Measurements from ENCODE around the gene GPBAR1. TPM values are rescaled to one million over a fixed set of nuclear protein-coding genes. Genes with fewer than 3 reads are reported as not detected.
A peak's percentile ranks its signal among the peaks of the same experiment; 100 is the strongest.

The GPBAR1 gene
- total and polyA plus RNA-seq, 3 experiments from 2014 or later: 0.51 to 0.72 TPM; not detected in 1

GRCh38 chr2:218229851-218230250, 31.0 kb upstream of the GPBAR1 start:
- H3K9me3 Mint-ChIP-seq: no peaks in the 10 kb centered on the region
- POLR2A ChIA-PET: interaction anchor here (0.6 to 2.5 kb wide), 7 partner anchors 9 to 976 kb away, joined by 3 to 10 read pairs (median 3); partner anchors contain the start of genes AAMP, ARPC2 and ZFAND2B
- H3K36me3 ChIP-seq (ENCODE audit: insufficient read depth, low read length): peaks cover 52% of the 10 kb centered on the region

DNA sequence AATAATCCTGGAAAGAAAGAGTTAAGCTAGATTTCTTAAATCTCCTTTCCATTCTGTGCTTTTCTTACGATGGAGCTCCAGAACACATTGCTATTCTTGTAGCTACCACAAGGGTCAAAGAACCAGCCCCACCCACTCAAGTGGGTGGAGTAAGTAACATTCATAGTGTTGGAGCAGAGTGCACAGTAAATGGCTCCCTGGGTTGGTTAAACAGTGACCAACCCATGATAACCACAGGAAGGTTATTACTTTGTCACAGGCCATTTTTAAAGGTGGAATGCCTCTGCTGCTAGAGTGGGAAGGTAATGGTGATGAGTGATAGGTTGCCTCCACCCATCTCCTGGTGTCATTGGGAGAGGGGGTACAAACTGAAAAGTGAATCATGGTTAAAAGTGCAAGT, 29.9 kb upstream of the GPBAR1 start:
- Histone ChIP-seq H3K9me3 (ENCODE audit: low read length) (no peaks in the 10 kb centered on the region), H3K4me3 (ENCODE audit: low read length) (no peak overlapping the region), H3K36me3 (ENCODE audit: insufficient read depth, low read length) (peaks cover 59% of the 10 kb centered on the region), H3K4me1 (ENCODE audit: insufficient read depth, low read length) (peaks cover 49% of the 10 kb centered on the region), H3K27me3 (ENCODE audit: insufficient read depth, low read length, poor library complexity, severe bottlenecking) (no peaks in the 10 kb centered on the region), H3K27ac (ENCODE audit: low read depth, low read length) (peak overlapping the region; percentile 17)
- peak in 2 of 5 donors; percentile 12 to 38 for DNase-seq
- Mint-ChIP-seq H3K27ac (peak overlapping the region; percentile 82 to 96 (median 92)), H3K9me3 (no peaks in the 10 kb centered on the region), H3K36me3 (peaks cover 20 to 88% (median 33%) of the 10 kb centered on the region in 3 donors), H3K27me3 (no peaks in the 10 kb centered on the region), H3K4me1 (peaks cover 58 to 77% (median 74%) of the 10 kb centered on the region in 3 donors), H3K4me3 (peak overlapping the region; percentile 17 to 76 (median 61))
- CTCF ChIA-PET: interaction anchor here (0.7 to 2.5 kb wide), 6 partner anchors 10 to 39 kb away, joined by 3 to 9 read pairs (median 3); partner anchors contain the start of genes AAMP, ARPC2 and PNKD
- POLR2A ChIA-PET: interaction anchor here (1.0 to 2.5 kb wide), 2 partner anchors 10 to 16 kb away, joined by 3 to 7 read pairs; no protein-coding TSS in a partner anchor

More at GRCh38 chr2:218229851-218230250, 31.0 kb upstream of the GPBAR1 start:
- Mint-ChIP-seq H3K4me1 (peaks cover 69 to 87% (median 84%) of the 10 kb centered on the region in 3 donors), H3K36me3 (peaks cover 20 to 88% (median 32%) of the 10 kb centered on the region in 3 donors), H3K4me3 (peak overlapping the region in 5 of 7 donors; percentile 57 to 79 (median 67)), H3K27ac (peak overlapping the region; percentile 53 to 96 (median 90)), H3K27me3 (no peaks in the 10 kb centered on the region)
- Histone ChIP-seq H3K27ac (ENCODE audit: low read depth, low read length) (no peak overlapping the region), H3K27me3 (ENCODE audit: insufficient read depth, low read length, poor library complexity, severe bottlenecking) (no peaks in the 10 kb centered on the region), H3K4me1 (ENCODE audit: insufficient read depth, low read length) (peaks cover 57% of the 10 kb centered on the region), H3K9me3 (ENCODE audit: low read length) (no peaks in the 10 kb centered on the region), H3K4me3 (ENCODE audit: low read length) (peak overlapping the region; percentile 10)
- no peak for DNase-seq
- CTCF ChIA-PET: interaction anchor here (1.0 to 2.6 kb wide), 6 partner anchors 10 to 57 kb away, joined by 4 to 13 read pairs (median 8); partner anchors contain the start of genes AAMP, ARPC2 and PNKD

- Histone ChIP-seq H3K36me3 (ENCODE audit: insufficient read depth, low read length) (peaks cover 71% of the 10 kb centered on the region), H3K27me3 (ENCODE audit: insufficient read depth, low read length, poor library complexity, severe bottlenecking) (no peaks in the 10 kb centered on the region), H3K9me3 (ENCODE audit: low read length) (no peaks in the 10 kb centered on the region), H3K4me1 (ENCODE audit: insufficient read depth, low read length) (peaks cover 40% of the 10 kb centered on the region), H3K4me3 (ENCODE audit: low read length) (no peak overlapping the region), H3K27ac (ENCODE audit: low read depth, low read length) (no peak overlapping the region)
- DNase-seq: no peak
- Mint-ChIP-seq H3K4me3 (no peak overlapping the region), H3K27ac (peak overlapping the region in 6 of 8 donors; percentile 3 to 86 (median 72)), H3K9me3 (no peaks in the 10 kb centered on the region), H3K4me1 (peaks cover 42 to 63% (median 51%) of the 10 kb centered on the region in 3 donors), H3K27me3 (no peaks in the 10 kb centered on the region), H3K36me3 (peaks cover 20 to 89% (median 26%) of the 10 kb centered on the region in 3 donors)
- CTCF ChIA-PET: interaction anchor here (0.8 to 1.6 kb wide), 2 partner anchors 24 kb away, joined by 3 to 4 read pairs; no protein-coding TSS in a partner anchor
- POLR2A ChIA-PET: no interaction called here
These were observed 27.3 kb upstream of the GPBAR1 start for GRCh38 chr2:218233543-218233942.

DNA sequence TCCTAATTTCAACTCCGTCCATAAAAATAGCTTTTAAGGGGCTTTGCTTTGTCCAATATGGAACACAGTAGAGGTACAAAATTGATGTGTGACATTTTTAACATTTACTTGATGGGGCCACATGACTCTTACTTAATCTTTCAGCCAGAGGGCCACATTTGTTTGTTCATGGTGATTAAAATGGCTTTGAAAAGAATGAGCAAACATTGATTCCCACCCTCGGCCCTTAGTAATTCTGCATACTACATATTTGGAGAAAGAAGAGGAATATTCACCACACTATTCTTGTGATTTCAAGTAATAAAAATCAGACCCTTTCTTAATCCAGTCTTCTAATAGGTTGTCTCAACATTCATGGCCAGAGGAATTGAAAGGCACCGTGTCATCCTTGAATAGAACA, 26.3 kb upstream of the GPBAR1 start:
- Mint-ChIP-seq H3K4me1 (peaks cover 34 to 55% (median 43%) of the 10 kb centered on the region in 3 donors), H3K27me3 (no peaks in the 10 kb centered on the region), H3K36me3 (peaks cover 24 to 90% (median 26%) of the 10 kb centered on the region in 3 donors), H3K9me3 (no peaks in the 10 kb centered on the region), H3K27ac (peak overlapping the region in 6 of 8 donors; percentile 23 to 82 (median 60)), H3K4me3 (no peak overlapping the region)
- Histone ChIP-seq H3K4me3 (ENCODE audit: low read length) (no peak overlapping the region), H3K27ac (ENCODE audit: low read depth, low read length) (no peak overlapping the region), H3K9me3 (ENCODE audit: low read length) (no peaks in the 10 kb centered on the region), H3K36me3 (ENCODE audit: insufficient read depth, low read length) (peaks cover 75% of the 10 kb centered on the region), H3K27me3 (ENCODE audit: insufficient read depth, low read length, poor library complexity, severe bottlenecking) (no peaks in the 10 kb centered on the region), H3K4me1 (ENCODE audit: insufficient read depth, low read length) (peaks cover 30% of the 10 kb centered on the region)
- ChIA-PET CTCF (interaction anchor here (1.0 to 1.6 kb wide), 2 partner anchors 23 to 49 kb away, joined by 3 read pairs; no protein-coding TSS in a partner anchor), POLR2A (interaction anchor here (1.2 kb wide), 1 partner anchor 15 kb away, joined by 3 read pairs; no protein-coding TSS in a partner anchor)
- DNase-seq: no peak

DNA sequence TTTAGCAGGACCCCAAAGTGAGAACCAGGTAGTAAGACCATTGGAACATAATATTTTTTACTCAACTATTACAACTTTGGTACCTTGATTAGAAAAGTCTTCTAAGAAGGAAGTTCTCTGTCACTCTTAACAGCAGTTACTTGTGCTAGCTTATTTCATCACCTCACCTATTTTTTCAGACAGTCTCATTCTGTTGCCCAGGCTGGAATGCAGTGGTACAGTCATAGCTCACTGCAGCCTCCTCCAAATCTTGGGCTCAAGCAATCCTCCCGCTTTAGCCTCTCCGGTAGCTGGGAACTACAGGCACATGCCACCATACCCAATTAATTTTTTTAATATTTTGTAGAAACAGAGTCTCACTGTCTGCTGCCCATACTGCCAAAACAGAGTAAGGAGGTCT, 25.8 kb upstream of the GPBAR1 start:
- Mint-ChIP-seq H3K4me1 (peaks cover 29 to 50% (median 39%) of the 10 kb centered on the region in 3 donors), H3K36me3 (peaks cover 24 to 93% (median 26%) of the 10 kb centered on the region in 3 donors), H3K27me3 (no peaks in the 10 kb centered on the region), H3K9me3 (no peaks in the 10 kb centered on the region), H3K4me3 (no peak overlapping the region), H3K27ac (peak overlapping the region in 7 of 8 donors; percentile 29 to 84 (median 69))
- Histone ChIP-seq H3K27ac (ENCODE audit: low read depth, low read length) (no peak overlapping the region), H3K9me3 (ENCODE audit: low read length) (no peaks in the 10 kb centered on the region), H3K36me3 (ENCODE audit: insufficient read depth, low read length) (peaks cover 80% of the 10 kb centered on the region), H3K4me3 (ENCODE audit: low read length) (no peak overlapping the region), H3K27me3 (ENCODE audit: insufficient read depth, low read length, poor library complexity, severe bottlenecking) (no peaks in the 10 kb centered on the region), H3K4me1 (ENCODE audit: insufficient read depth, low read length) (peaks cover 25% of the 10 kb centered on the region)
- ChIA-PET CTCF (interaction anchor here (1.0 to 1.3 kb wide), 3 partner anchors 10 to 50 kb away, joined by 3 to 4 read pairs (median 3); no protein-coding TSS in a partner anchor), POLR2A (interaction anchor here (1.2 kb wide), 1 partner anchor 15 kb away, joined by 3 read pairs; no protein-coding TSS in a partner anchor)
- no peak for DNase-seq

- no peaks in the 10 kb centered on the region for H3K27me3 ChIP-seq (ENCODE audit: insufficient read depth, low read length, poor library complexity, severe bottlenecking)
- no peak overlapping the region for H3K4me3 ChIP-seq (ENCODE audit: low read length)
- H3K9me3 ChIP-seq (ENCODE audit: low read length): no peaks in the 10 kb centered on the region
- Mint-ChIP-seq H3K27me3 (no peaks in the 10 kb centered on the region), H3K9me3 (no peaks in the 10 kb centered on the region), H3K4me1 (peaks cover 16 to 46% (median 29%) of the 10 kb centered on the region in 3 donors), H3K27ac (peak overlapping the region in 1 of 8 donors; percentile 60), H3K4me3 (no peak overlapping the region), H3K36me3 (peaks cover 15 to 95% (median 22%) of the 10 kb centered on the region in 3 donors)
- H3K27ac ChIP-seq (ENCODE audit: low read depth, low read length): no peak overlapping the region
- no peak for DNase-seq
- peaks cover 15% of the 10 kb centered on the region for H3K4me1 ChIP-seq (ENCODE audit: insufficient read depth, low read length)
- H3K36me3 ChIP-seq (ENCODE audit: insufficient read depth, low read length): peaks cover 81% of the 10 kb centered on the region
- ChIA-PET CTCF (interaction anchor here (1.0 to 1.8 kb wide), 2 partner anchors 10 to 50 kb away, joined by 3 to 6 read pairs; no protein-coding TSS in a partner anchor), POLR2A (no interaction called here)
These were observed 24.0 kb upstream of the GPBAR1 start for GRCh38 chr2:218236829-218237228.

DNA sequence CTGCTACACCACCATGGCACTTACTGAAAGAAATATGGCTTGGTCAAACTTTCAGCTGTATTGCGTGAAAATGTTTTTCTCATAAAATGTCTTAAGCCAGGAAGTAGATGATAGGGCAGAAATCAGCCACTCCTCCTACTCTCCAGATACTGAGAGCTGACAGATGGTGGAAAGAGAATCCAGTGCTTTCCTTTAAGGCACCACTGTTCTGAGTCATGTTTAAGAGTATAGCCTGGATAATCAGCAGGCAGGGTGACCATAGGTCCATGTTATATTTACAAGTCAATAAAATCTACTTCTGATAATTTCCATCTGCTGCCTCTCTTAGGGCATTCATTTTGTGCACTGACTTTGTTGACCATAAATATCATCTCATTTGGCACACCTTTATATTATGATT, 21.9 kb upstream of the GPBAR1 start:
- H3K36me3 Mint-ChIP-seq: peaks cover 7 to 99% (median 20%) of the 10 kb centered on the region in 3 donors
- no peak overlapping the region for H3K27ac ChIP-seq (ENCODE audit: low read depth, low read length)

DNA sequence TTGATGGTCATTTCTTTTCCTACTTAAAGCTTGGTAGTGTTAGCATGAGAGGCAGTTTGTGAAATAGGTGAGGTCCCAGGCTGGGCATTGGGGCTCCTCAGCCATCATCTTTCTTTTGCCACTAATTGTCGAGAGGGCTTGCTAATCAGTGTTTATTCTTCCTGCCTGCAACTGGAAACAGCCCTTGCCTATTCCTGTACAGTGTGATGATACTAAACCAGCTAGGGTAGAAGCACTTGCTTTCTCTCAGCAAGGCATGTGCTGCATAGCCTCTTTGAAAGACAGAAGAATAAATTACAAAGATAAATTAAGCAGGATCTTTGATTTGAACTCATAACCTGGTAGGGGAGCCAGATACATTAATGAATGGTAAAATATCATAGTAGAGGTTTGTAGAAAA, 16.6 kb upstream of the GPBAR1 start:
- peak overlapping the region in 6 of 8 donors; percentile 40 to 85 (median 68) for H3K27ac Mint-ChIP-seq
- Histone ChIP-seq H3K9me3 (ENCODE audit: low read length) (no peaks in the 10 kb centered on the region), H3K27ac (ENCODE audit: low read depth, low read length) (no peak overlapping the region), H3K27me3 (ENCODE audit: insufficient read depth, low read length, poor library complexity, severe bottlenecking) (no peaks in the 10 kb centered on the region), H3K4me3 (ENCODE audit: low read length) (no peak overlapping the region), H3K36me3 (ENCODE audit: insufficient read depth, low read length) (peaks cover 78% of the 10 kb centered on the region), H3K4me1 (ENCODE audit: insufficient read depth, low read length) (peaks cover 11% of the 10 kb centered on the region)
- H3K27me3 Mint-ChIP-seq: no peaks in the 10 kb centered on the region
- no peak for DNase-seq
- no peak overlapping the region for H3K4me3 Mint-ChIP-seq
- POLR2A ChIA-PET: no interaction called here
- H3K4me1 Mint-ChIP-seq: peaks cover 22 to 45% (median 41%) of the 10 kb centered on the region in 3 donors
- no peaks in the 10 kb centered on the region for H3K9me3 Mint-ChIP-seq
- CTCF ChIA-PET: interaction anchor here (1.0 to 3.3 kb wide), 3 partner anchors 12 to 152 kb away, joined by 3 to 14 read pairs (median 5); no protein-coding TSS in a partner anchor
- H3K36me3 Mint-ChIP-seq: peaks cover 2 to 99% (median 20%) of the 10 kb centered on the region in 3 donors

More for the DNA sequence above, 21.9 kb upstream of the GPBAR1 start:
- Histone ChIP-seq H3K4me1 (ENCODE audit: insufficient read depth, low read length) (peaks cover 19% of the 10 kb centered on the region), H3K36me3 (ENCODE audit: insufficient read depth, low read length) (peaks cover 83% of the 10 kb centered on the region), H3K9me3 (ENCODE audit: low read length) (no peaks in the 10 kb centered on the region), H3K4me3 (ENCODE audit: low read length) (no peak overlapping the region), H3K27me3 (ENCODE audit: insufficient read depth, low read length, poor library complexity, severe bottlenecking) (no peaks in the 10 kb centered on the region)
- DNase-seq: no peak
- peaks cover 18 to 52% (median 34%) of the 10 kb centered on the region in 3 donors for H3K4me1 Mint-ChIP-seq
- H3K27me3 Mint-ChIP-seq: no peaks in the 10 kb centered on the region
- CTCF ChIA-PET: interaction anchor here (0.7 kb wide), 1 partner anchor 10 kb away, joined by 3 read pairs; no protein-coding TSS in a partner anchor
- POLR2A ChIA-PET: no interaction called here
- H3K9me3 Mint-ChIP-seq: no peaks in the 10 kb centered on the region
- peak overlapping the region in 4 of 8 donors; percentile 7 to 89 (median 62) for H3K27ac Mint-ChIP-seq
- H3K4me3 Mint-ChIP-seq: no peak overlapping the region

Data from CD8-positive, alpha-beta memory T cell (primary cell).